ENCODE data around the gene HOGA1.

GRCh38 chr10:97549587-97550322 is 34.4 kb upstream of the HOGA1 start:
- TF ChIP-seq CTCF (IDR thresholded peaks at IDR 0.05; ENCODE audit: poor library complexity) (no peak), EZH2 (IDR thresholded peaks at IDR 0.05; ENCODE audit: borderline replicate concordance) (no peak), EZH2phosphoT487 (IDR thresholded peaks at IDR 0.05; ENCODE audit: low read depth, severe bottlenecking, unreplicated experiment) (no peak)

Measured in hepatocyte (in vitro differentiated cells).